Neuronal stem cell (in vitro differentiated cells): ENCODE data around the gene SFMBT2.

Experiments used
- DNase-seq: peaks from one replicate; pipeline ENCODE4 v3.0.0-alpha.2; 2013; ENCODE audit warnings: low spot score
- H2AFZ ChIP-seq: one replicate; pipeline ENCODE4 v1.6.1; 2013; ENCODE audit warnings: mild to moderate bottlenecking, low read length, inconsistent platforms
- H2AK5ac ChIP-seq: 2 replicates; pipeline ENCODE4 v1.6.1; 2013; ENCODE audit warnings: low read depth, mild to moderate bottlenecking, inconsistent platforms, low read length, moderate library complexity, mixed read lengths
- H2BK120ac ChIP-seq: 2 replicates; pipeline ENCODE4 v1.6.1; 2013; ENCODE audit warnings: low read depth, mild to moderate bottlenecking, inconsistent platforms, low read length, moderate library complexity, mixed read lengths
- H2BK12ac ChIP-seq: one replicate; pipeline ENCODE4 v1.6.1; 2013; ENCODE audit warnings: low read length, inconsistent platforms
- H2BK15ac ChIP-seq: 2 replicates; pipeline ENCODE4 v1.6.1; 2013; ENCODE audit warnings: mild to moderate bottlenecking, low read length, inconsistent platforms, mixed read lengths
- H2BK5ac ChIP-seq: one replicate; pipeline ENCODE4 v1.6.1; 2013; ENCODE audit warnings: inconsistent platforms, mild to moderate bottlenecking, low read length, moderate library complexity
- H3K14ac ChIP-seq: one replicate; pipeline ENCODE4 v1.6.1; 2013; ENCODE audit warnings: low read length, inconsistent platforms
- H3K18ac ChIP-seq: 2 replicates; pipeline ENCODE4 v1.6.1; 2013; ENCODE audit warnings: low read length, inconsistent platforms
- H3K23ac ChIP-seq: 2 replicates; pipeline ENCODE4 v1.6.1; 2013; ENCODE audit warnings: low read depth, mild to moderate bottlenecking, mixed read lengths, low read length, inconsistent platforms; ENCODE audit not compliant: poor library complexity
- H3K27ac ChIP-seq: replicated peaks from 3 replicates; pipeline ENCODE4 v1.5.1; 2013; ENCODE audit warnings: low read length, inconsistent platforms
- H3K27me3 ChIP-seq, 3 experiments: 2 replicates each; pipeline ENCODE4 v1.6.1; 2013; ENCODE audit warnings: low read length in 3 of 3, mild to moderate bottlenecking in 2 of 3, inconsistent platforms in 1 of 3, low read depth in 1 of 3, mixed read lengths in 1 of 3, moderate library complexity in 1 of 3; ENCODE audit not compliant: control insufficient read depth in 3 of 3, insufficient read depth in 3 of 3
- H3K36me3 ChIP-seq, 2 donors: replicated peaks in 1 of 2; 2 replicates each; pipeline ENCODE4 v1.6.1; 2013; ENCODE audit warnings: low read length in 2 of 2; ENCODE audit not compliant: control insufficient read depth in 2 of 2, insufficient read depth in 2 of 2
- H3K4ac ChIP-seq: 2 replicates; pipeline ENCODE4 v1.6.1; 2013; ENCODE audit warnings: inconsistent platforms, mild to moderate bottlenecking, low read length, moderate library complexity
- H3K4me1 ChIP-seq, 2 donors: 1 replicate in 1 of 2; 2 replicates in 1 of 2; pipeline ENCODE4 v1.6.1; 2013; ENCODE audit warnings: low read length in 2 of 2, low read depth in 1 of 2; ENCODE audit not compliant: control insufficient read depth in 2 of 2, insufficient read depth in 1 of 2
- H3K4me2 ChIP-seq: one replicate; pipeline ENCODE4 v1.6.1; 2013; ENCODE audit warnings: mild to moderate bottlenecking, low read length, inconsistent platforms; ENCODE audit not compliant: insufficient read depth, poor library complexity, severe bottlenecking
- H3K4me3 ChIP-seq, 2 donors: 2 replicates each; pipeline ENCODE4 v1.5.1; 2013; ENCODE audit warnings: low read length in 2 of 2, mild to moderate bottlenecking in 2 of 2, inconsistent platforms in 1 of 2, moderate library complexity in 1 of 2
- H3K79me1 ChIP-seq: one replicate; pipeline ENCODE4 v1.6.1; 2013; ENCODE audit warnings: low read depth, mild to moderate bottlenecking, inconsistent platforms, low read length, moderate library complexity
- H3K9ac ChIP-seq: one replicate; pipeline ENCODE4 v1.6.1; 2013; ENCODE audit warnings: mild to moderate bottlenecking, low read depth, low read length, inconsistent platforms; ENCODE audit not compliant: poor library complexity
- H3K9me3 ChIP-seq, 2 donors: replicated peaks in 1 of 2; 2 replicates each; pipeline versions ENCODE3 to v1.6.1; 2013; ENCODE audit warnings: low read length in 2 of 2, mild to moderate bottlenecking in 2 of 2, inconsistent platforms in 1 of 2, low read depth in 1 of 2, mixed read lengths in 1 of 2, moderate library complexity in 1 of 2; ENCODE audit not compliant: control insufficient read depth in 2 of 2, insufficient read depth in 1 of 2
- H4K8ac ChIP-seq: one replicate; pipeline ENCODE4 v1.6.1; 2013; ENCODE audit warnings: low read depth, mild to moderate bottlenecking, inconsistent platforms, low read length, moderate library complexity
- H4K91ac ChIP-seq: one replicate; pipeline ENCODE4 v1.6.1; 2013; ENCODE audit warnings: low read length, low read depth, mild to moderate bottlenecking, inconsistent platforms; ENCODE audit not compliant: poor library complexity
- WGBS, 2 donors: extraction: QIAGEN DNeasy Blood & Tissue Kit; methylation state at CpG; one replicate each; pipeline ENCODE4 v1.1.7; 2013; ENCODE audit warnings: missing lambda C conversion rate in 2 of 2, mixed read lengths in 1 of 2; ENCODE audit not compliant: insufficient read length in 2 of 2, insufficient replicate concordance in 1 of 2; ENCODE audit errors: extremely low coverage in 2 of 2; 5-methylcytosine and 5-hydroxymethylcytosine counted together

SFMBT2 gene

DNA sequence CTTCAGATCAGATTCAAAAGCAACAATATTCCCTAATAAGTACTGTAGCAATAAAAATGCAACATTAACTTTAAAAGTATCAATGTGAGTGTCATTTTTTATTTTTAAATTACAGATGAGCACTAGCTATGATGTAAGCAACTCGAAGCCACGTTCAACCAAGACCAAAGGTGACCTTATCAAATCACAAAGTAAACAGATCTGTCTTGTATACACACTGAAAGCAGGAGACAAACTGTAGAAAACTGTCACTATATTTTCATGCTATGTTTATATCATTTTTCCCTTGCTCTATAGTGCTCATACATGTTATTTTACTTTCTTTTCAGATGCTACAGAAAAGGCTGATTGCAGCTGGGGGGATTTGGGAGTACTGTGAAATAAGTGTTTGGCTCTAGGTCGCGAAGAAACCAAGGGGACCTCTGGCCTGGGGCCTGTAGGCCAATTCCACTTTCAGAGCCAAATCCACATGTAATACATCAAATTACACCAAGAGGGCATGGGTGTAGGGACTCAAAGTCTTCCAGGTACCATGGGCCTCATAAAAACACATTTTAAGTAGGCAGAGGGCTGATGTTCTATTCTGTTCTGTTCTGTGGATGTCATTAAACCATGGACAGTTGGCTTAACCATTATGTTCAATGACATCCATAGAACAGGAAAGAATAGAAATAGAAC, 245.2 kb downstream of the SFMBT2 start:
- H3K4me2 ChIP-seq = no peak overlapping the region
- DNase-seq = no peak
- WGBS, 2 donors = no CpG with 5 or more reads among the region's 4 CpGs

DNA sequence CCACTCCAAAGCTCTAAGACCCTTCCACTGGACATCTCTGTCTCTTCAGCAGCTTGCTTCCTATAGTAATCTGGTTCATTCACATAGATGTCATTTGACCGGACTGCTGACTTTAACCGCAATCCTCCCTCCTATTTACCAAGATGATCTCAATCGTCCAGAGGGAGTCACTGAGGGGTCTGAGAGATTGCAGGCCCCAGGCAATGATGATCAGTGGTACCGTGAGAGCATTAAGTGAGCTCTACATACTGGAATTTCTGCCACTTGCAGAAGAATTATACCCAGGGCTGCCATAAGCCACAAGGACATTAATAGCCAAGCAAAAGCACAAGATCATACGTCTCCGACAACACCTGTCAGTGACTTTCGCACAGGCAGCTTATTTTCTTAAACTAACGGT, 245.9 kb downstream of the SFMBT2 start:
- WGBS, 2 donors = no CpG with 5 or more reads among the region's 8 CpGs
- no peaks in the 10 kb centered on the region for H3K79me1 ChIP-seq
- no peak overlapping the region for H3K9ac ChIP-seq
- H2BK15ac ChIP-seq = no peak overlapping the region
- no peak overlapping the region for H2BK12ac ChIP-seq
- no peak overlapping the region for H3K18ac ChIP-seq
- H3K4ac ChIP-seq = no peak overlapping the region
- no peak overlapping the region for H2AK5ac ChIP-seq
- H3K23ac ChIP-seq = no peak overlapping the region
- no peak overlapping the region for H4K8ac ChIP-seq
- peaks cover 0 to 7% of the 10 kb centered on the region in 2 donors for H3K36me3 ChIP-seq
- no peak overlapping the region for H3K4me3 ChIP-seq
- H3K4me2 ChIP-seq = no peak overlapping the region
- H3K9me3 ChIP-seq = no peaks in the 10 kb centered on the region
- no peak overlapping the region for H3K14ac ChIP-seq
- no peaks in the 10 kb centered on the region for H3K27me3 ChIP-seq
- H2BK120ac ChIP-seq = no peak overlapping the region
- no peak for DNase-seq
- no peak overlapping the region for H2AFZ ChIP-seq
- no peak overlapping the region for H3K27ac ChIP-seq
- peaks cover 0 to 5% of the 10 kb centered on the region in 2 donors for H3K4me1 ChIP-seq
- no peak overlapping the region for H4K91ac ChIP-seq
- H2BK5ac ChIP-seq = no peak overlapping the region

More for the DNA sequence above, 245.2 kb downstream of the SFMBT2 start:
- no peak overlapping the region for H2AFZ ChIP-seq
- peaks cover 0 to 5% of the 10 kb centered on the region in 2 donors for H3K36me3 ChIP-seq
- H3K79me1 ChIP-seq = no peaks in the 10 kb centered on the region
- peaks cover 0 to 5% of the 10 kb centered on the region in 2 donors for H3K4me1 ChIP-seq
- H2BK120ac ChIP-seq = no peak overlapping the region
- H4K91ac ChIP-seq = no peak overlapping the region
- no peak overlapping the region for H2BK12ac ChIP-seq
- H3K14ac ChIP-seq = no peak overlapping the region
- no peak overlapping the region for H3K23ac ChIP-seq
- H3K9ac ChIP-seq = no peak overlapping the region
- no peak overlapping the region for H2AK5ac ChIP-seq
- H3K27ac ChIP-seq = no peak overlapping the region
- H3K9me3 ChIP-seq = no peaks in the 10 kb centered on the region
- H2BK15ac ChIP-seq = no peak overlapping the region
- no peak overlapping the region for H3K18ac ChIP-seq
- H3K4me3 ChIP-seq = no peak overlapping the region
- no peak overlapping the region for H3K4ac ChIP-seq
- H3K27me3 ChIP-seq = no peaks in the 10 kb centered on the region
- H4K8ac ChIP-seq = no peak overlapping the region
- no peak overlapping the region for H2BK5ac ChIP-seq

DNA sequence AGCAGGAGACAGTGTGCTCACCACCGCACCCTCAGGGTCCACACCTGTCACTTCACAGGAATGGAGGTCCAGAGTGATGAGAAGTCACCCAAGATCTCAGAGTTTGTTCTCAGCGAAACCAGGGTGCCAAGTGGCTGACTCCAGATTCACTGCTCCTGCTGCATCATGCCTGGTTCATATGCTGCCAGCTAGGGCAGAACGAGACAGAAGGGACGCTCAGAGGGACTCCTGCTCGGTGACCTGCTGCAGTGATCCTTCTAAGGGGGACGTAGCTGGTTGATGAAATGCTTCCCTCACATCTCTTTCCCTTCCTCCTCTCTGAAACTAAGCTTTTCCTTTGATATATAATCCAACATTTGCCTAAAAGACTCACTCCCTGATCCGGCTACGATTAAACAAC, 248.5 kb downstream of the SFMBT2 start:
- Histone ChIP-seq H4K91ac (no peak overlapping the region), H4K8ac (no peak overlapping the region), H2BK120ac (no peak overlapping the region), H3K18ac (no peak overlapping the region), H3K27ac (no peak overlapping the region), H3K14ac (no peak overlapping the region), H3K36me3 (peaks cover 0 to 10% of the 10 kb centered on the region in 2 donors), H3K23ac (no peak overlapping the region), H3K9ac (no peak overlapping the region), H2BK12ac (no peak overlapping the region), H3K4ac (no peak overlapping the region), H3K9me3 (no peaks in the 10 kb centered on the region), H2BK15ac (no peak overlapping the region), H3K4me1 (peaks cover 0 to 5% of the 10 kb centered on the region in 2 donors), H2BK5ac (no peak overlapping the region), H2AK5ac (no peak overlapping the region), H3K4me2 (no peak overlapping the region), H3K4me3 (no peak overlapping the region), H3K27me3 (no peaks in the 10 kb centered on the region), H2AFZ (no peak overlapping the region), H3K79me1 (no peaks in the 10 kb centered on the region)
- WGBS, 2 donors = no CpG with 5 or more reads among the region's 8 CpGs
- no peak for DNase-seq

DNA sequence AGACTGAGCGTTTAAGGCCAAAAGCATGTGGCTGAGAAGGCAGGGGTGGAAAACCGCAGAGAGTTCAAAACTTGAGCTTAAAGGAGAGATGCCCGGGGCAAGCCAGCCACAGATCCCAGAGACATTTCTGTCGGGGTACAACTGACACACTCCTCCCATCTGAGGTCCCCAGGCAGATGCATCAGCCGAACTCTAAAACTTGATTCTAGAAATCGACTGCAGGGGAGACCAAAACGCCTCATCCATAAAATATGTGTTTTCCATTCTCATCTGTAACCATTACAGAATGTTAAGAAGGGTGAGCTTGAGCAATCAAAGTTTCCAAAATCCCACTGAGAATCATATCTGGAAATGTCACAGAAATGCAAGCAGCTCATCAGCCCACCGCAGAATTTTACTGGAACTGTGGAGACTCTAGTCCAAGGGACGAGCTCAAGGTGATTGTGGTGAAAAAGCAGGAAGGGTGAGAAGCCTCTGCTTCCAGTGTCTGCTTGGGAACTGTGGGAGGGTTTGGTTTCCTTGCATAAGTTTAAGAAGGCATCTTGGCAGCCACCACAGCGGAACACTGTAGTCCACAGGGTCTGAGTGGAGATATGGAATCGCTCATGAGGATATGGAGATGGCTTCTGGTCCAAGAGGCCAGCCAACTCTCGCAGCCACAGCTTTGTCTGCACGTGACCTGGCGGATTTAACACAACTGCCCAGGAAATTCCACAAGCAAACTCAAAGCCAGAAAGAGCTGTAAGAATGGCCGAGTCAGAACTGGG, 249.2 kb downstream of the SFMBT2 start:
- no peak overlapping the region for H3K27ac ChIP-seq
- H3K36me3 ChIP-seq = peaks cover 0 to 10% of the 10 kb centered on the region in 2 donors
- no peak overlapping the region for H3K9ac ChIP-seq
- H3K9me3 ChIP-seq = no peaks in the 10 kb centered on the region
- no peak overlapping the region for H3K18ac ChIP-seq
- H2BK12ac ChIP-seq = no peak overlapping the region
- no peaks in the 10 kb centered on the region for H3K79me1 ChIP-seq
- H2BK5ac ChIP-seq = no peak overlapping the region
- no peak overlapping the region for H3K23ac ChIP-seq
- H3K4me3 ChIP-seq = no peak overlapping the region
- no peak overlapping the region for H4K91ac ChIP-seq
- H3K4me1 ChIP-seq = peaks cover 0 to 5% of the 10 kb centered on the region in 2 donors
- H3K27me3 ChIP-seq = no peaks in the 10 kb centered on the region
- no peak overlapping the region for H3K14ac ChIP-seq
- no peak overlapping the region for H3K4ac ChIP-seq
- no peak for DNase-seq
- no peak overlapping the region for H2AK5ac ChIP-seq
- H4K8ac ChIP-seq = no peak overlapping the region
- H3K4me2 ChIP-seq = no peak overlapping the region
- H2BK15ac ChIP-seq = no peak overlapping the region
- H2BK120ac ChIP-seq = no peak overlapping the region
- H2AFZ ChIP-seq = no peak overlapping the region
- no CpG with 5 or more reads among the region's 15 CpGs for WGBS, 2 donors
